H1 (cell line): ENCODE measurements around the gene TTC38. TPM values are rescaled to one million over a fixed set of nuclear protein-coding genes. Genes with fewer than 3 reads are reported as not detected.
A peak's percentile ranks its signal among the peaks of the same experiment; 100 is the strongest.

Source experiments
- ASH2L ChIP-seq: fragments of 200-600, 300-600 bp; sonication (generic); IDR thresholded peaks from one replicate; pipeline ENCODE4 v1.7.1; 2017; ENCODE audit warnings: low read length
- BRCA1 ChIP-seq: IDR thresholded peaks from 2 replicates; pipeline ENCODE4 v1.6.1; 2012; ENCODE audit warnings: low read depth, low read length, improper control_type of control experiment
- CBX8 ChIP-seq: fragments of 300-800, 300-1000 bp; sonication (generic); IDR thresholded peaks from 2 replicates; pipeline ENCODE4 v1.7.1; 2016; ENCODE audit warnings: low read depth, low read length, borderline replicate concordance
- CREB1 ChIP-seq: IDR thresholded peaks from 2 replicates; pipeline ENCODE4 v1.6.1; 2012; ENCODE audit warnings: inconsistent platforms
- CTCF ChIP-seq, 3 experiments: IDR thresholded peaks; 1 replicate in 2 of 3; 2 replicates in 1 of 3; pipeline versions ENCODE4 v1.5.1 to v1.6.1; 2011; ENCODE audit warnings: low read length in 3 of 3, mild to moderate bottlenecking in 3 of 3, inconsistent platforms in 2 of 3, low read depth in 1 of 3, moderate library complexity in 1 of 3; ENCODE audit not compliant: insufficient read depth in 1 of 3; ENCODE audit errors: control extremely low read depth in 1 of 3
- GABPA ChIP-seq: IDR thresholded peaks from 2 replicates; pipeline ENCODE4 v1.6.1; 2011; ENCODE audit warnings: mild to moderate bottlenecking, low read length, moderate library complexity, borderline replicate concordance; ENCODE audit not compliant: insufficient read depth
- JUND ChIP-seq: IDR thresholded peaks from 2 replicates; pipeline ENCODE4 v1.6.1; 2011; ENCODE audit warnings: mild to moderate bottlenecking, improper control_type of control experiment, low read length
- KDM5A ChIP-seq: fragments of 200-600 bp; IDR thresholded peaks from 2 replicates; pipeline ENCODE4 v1.7.1; 2012; ENCODE audit warnings: mild to moderate bottlenecking, low read length, inconsistent platforms, mixed read lengths
- MAFK ChIP-seq: IDR thresholded peaks from 2 replicates; pipeline ENCODE4 v1.6.1; 2012; ENCODE audit warnings: low read depth, mild to moderate bottlenecking, improper control_type of control experiment, low read length
- MAX ChIP-seq: IDR thresholded peaks from 2 replicates; pipeline ENCODE4 v1.6.1; 2012; ENCODE audit warnings: inconsistent platforms
- PHF8 ChIP-seq: fragments of 200-600 bp; sonication (generic); conservative IDR thresholded peaks from 2 replicates; pipeline ENCODE4 v1.7.1; 2012; ENCODE audit warnings: low read depth, mild to moderate bottlenecking, inconsistent platforms, low read length, moderate library complexity
- RNF2 ChIP-seq: fragments of 200-900, 300-1000 bp; sonication (generic); IDR thresholded peaks from 2 replicates; pipeline ENCODE4 v1.7.1; 2016; ENCODE audit warnings: borderline replicate concordance, low read depth, mild to moderate bottlenecking, antibody characterized with exemption, low read length; ENCODE audit not compliant: poor library complexity, severe bottlenecking; ENCODE audit errors: missing control alignments
- SAP30 ChIP-seq: fragments of 300-600 bp; sonication (generic); IDR thresholded peaks from 2 replicates; pipeline ENCODE4 v1.7.1; 2012; ENCODE audit warnings: low read length, moderate library complexity, mild to moderate bottlenecking, inconsistent platforms; ENCODE audit not compliant: insufficient read depth, insufficient replicate concordance
- SIRT6 ChIP-seq: IDR thresholded peaks from one replicate; pipeline ENCODE4 v1.7.1; 2012; ENCODE audit warnings: low read length, inconsistent platforms
- SP4 ChIP-seq: IDR thresholded peaks from 2 replicates; pipeline ENCODE4 v1.6.1; 2012; ENCODE audit warnings: low read length, inconsistent platforms
- SRF ChIP-seq: IDR thresholded peaks from 2 replicates; pipeline ENCODE4 v1.6.1; 2011; ENCODE audit warnings: mild to moderate bottlenecking, low read depth, low read length, moderate library complexity
- TAF1 ChIP-seq: IDR thresholded peaks from 2 replicates; pipeline ENCODE4 v1.6.1; 2011; ENCODE audit warnings: mild to moderate bottlenecking, low read depth, low read length
- TAF7 ChIP-seq: optimal IDR thresholded peaks from 2 replicates; pipeline ENCODE3; 2011; ENCODE audit warnings: low read depth, mild to moderate bottlenecking, inconsistent platforms, low read length, moderate library complexity, borderline replicate concordance
- TBP ChIP-seq: IDR thresholded peaks from 2 replicates; pipeline ENCODE4 v1.6.1; 2011; ENCODE audit warnings: low read depth, low read length, improper control_type of control experiment
- polyA plus RNA-seq, 7 experiments: library from polyadenylated mRNA; depleted of rRNA in 3 of 7; stranded (reverse) in 5 of 7; unstranded in 2 of 7; fragments of >200 nt in 5 of 7; fragments of 200-250 nt in 2 of 7; gene quantifications; 1 replicate in 5 of 7; 2 replicates in 1 of 7; 4 replicates in 1 of 7; pipeline versions ENCODE4 v1.2.1 to v1.2.3, GENCODE V29; 2011 to 2013; ENCODE audit warnings: missing spikeins in 2 of 7, mixed read lengths in 2 of 7
- total RNA-seq: library from RNA; stranded (reverse); fragmentation: NEBNext Ultra II Directional; extraction: Animal tissue kit (Norgen Biotek cat#: 25700); gene quantifications from 2 replicates; pipeline ENCODE4 v1.2.1, GENCODE V29; 2021

Gene TTC38
- total and polyA plus RNA-seq, 2 of the 8 experiments (the other 6 are each of a cell fraction or from before 2014, with no cell fraction given), result 25.3 to 34.8 TPM

DNA sequence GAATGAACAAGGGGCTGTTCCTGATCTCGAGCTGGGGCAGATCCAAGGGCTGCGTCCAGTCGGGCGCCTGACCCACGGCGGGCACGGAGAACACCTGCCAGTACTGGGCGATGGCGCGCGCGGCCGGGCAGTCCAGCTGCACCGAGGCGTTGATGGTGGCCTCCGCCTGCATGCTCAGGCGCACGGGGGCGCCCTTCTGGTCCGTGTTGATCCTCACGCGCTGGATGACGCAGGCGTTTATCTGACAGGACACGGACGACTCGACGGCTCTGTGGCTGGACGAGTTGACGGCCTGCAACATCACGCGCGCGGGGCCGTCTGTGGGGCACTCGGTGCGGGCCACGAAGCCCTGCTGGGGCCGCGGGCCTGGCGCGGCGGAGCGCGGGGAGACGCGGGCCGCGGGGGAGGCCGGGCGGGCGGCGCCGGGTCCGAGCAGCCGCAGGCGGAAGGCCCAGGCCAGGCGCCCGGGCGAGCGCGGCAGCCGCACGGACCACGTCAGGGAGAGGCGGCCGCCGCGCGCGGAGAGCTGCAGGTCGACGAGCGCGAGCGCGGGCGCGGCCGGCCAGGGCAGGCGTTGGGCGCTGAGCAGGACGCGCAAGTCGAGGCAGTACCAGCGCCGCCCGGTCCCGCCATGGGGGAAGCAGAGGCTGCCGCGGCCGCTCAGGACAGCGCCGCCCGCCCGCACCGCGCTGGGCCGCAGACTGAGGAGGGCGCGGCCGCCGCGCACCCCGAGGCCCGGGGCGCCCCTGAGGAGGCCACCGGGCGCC is 5.2 kb upstream of the TTC38 start (continued):
- no peak for TF ChIP-seq SRF
- TF ChIP-seq MAX, result peak; percentile 99
- TF ChIP-seq GABPA, result 0 out of 2 replicates have a peak, but pooled peaks have one; percentile 49
- no peak for TF ChIP-seq RNF2
- TF ChIP-seq SIRT6, result no peak
- TF ChIP-seq TBP, result no peak
- no peak for TF ChIP-seq KDM5A
- no peak for TF ChIP-seq PHF8
- TF ChIP-seq TAF7, result no peak
- 0 out of 2 replicates have a peak, but pooled peaks have one; percentile 35 for TF ChIP-seq JUND
- peak; percentile 37; the same call in 1 of the 2 replicates for TF ChIP-seq MAFK
- TF ChIP-seq BRCA1, result no peak
- TF ChIP-seq SP4, result no peak
- TF ChIP-seq TAF1, result no peak
- no peak for TF ChIP-seq CBX8
- peak; percentile 90 for TF ChIP-seq CREB1
- TF ChIP-seq ASH2L, result peak; percentile 35
- TF ChIP-seq CTCF (IDR thresholded peaks at IDR 0.05; ENCODE audit: control extremely low read depth in 1 of 3, insufficient read depth in 1 of 3, low read depth in 1 of 3, low read length in 3 of 3), result peak; percentile 66 to 86 (median 83)
- no peak for TF ChIP-seq SAP30
